HG03045 (cell line): ENCODE measurements around the gene SBF1.

ENCODE experiments used
- ATAC-seq: cut with Tn5 transposase; IDR thresholded peaks from one replicate; pipeline ENCODE4 v1.9.1; 2021; ENCODE audit warnings: mild to moderate bottlenecking, moderate library complexity; ENCODE audit not compliant: unreplicated experiment

Gene SBF1

GRCh38 chr22:50507421-50507990 lies 32.7 kb upstream of the SBF1 start, which contains the start of gene LMF2:
TSS of gene LMF2 (minus strand) at chr22:50507702. CDS start at chr22:50507675, 27 bp downstream.
- ATAC-seq: peak; percentile 44

GRCh38 chr22:50506611-50507420 lies 32.0 kb upstream of the SBF1 start:
- peak; percentile 4 for ATAC-seq

GRCh38 chr22:50505776-50506610 lies 31.2 kb upstream of the SBF1 start:
- no peak for ATAC-seq

GRCh38 chr22:50505276-50505775 lies 30.5 kb upstream of the SBF1 start:
- ATAC-seq: no peak

GRCh38 chr22:50504369-50505211 lies 29.8 kb upstream of the SBF1 start:
- no peak for ATAC-seq

- ATAC-seq: no peak
Measured at GRCh38 chr22:50503475-50504145, 28.8 kb upstream of the SBF1 start.

- ATAC-seq: no peak
Measured at GRCh38 chr22:50502628-50503474, 28.0 kb upstream of the SBF1 start.

GRCh38 chr22:50502096-50502495 lies 27.3 kb upstream of the SBF1 start:
- ATAC-seq: no peak

- ATAC-seq: no peak
Measured at GRCh38 chr22:50500452-50500851, 25.6 kb upstream of the SBF1 start.

- no peak for ATAC-seq
Measured at GRCh38 chr22:50498322-50498890, 23.6 kb upstream of the SBF1 start.

GRCh38 chr22:50497093-50497492 lies 22.3 kb upstream of the SBF1 start:
- ATAC-seq: no peak

- no peak for ATAC-seq
Measured at GRCh38 chr22:50490531-50491308, 15.9 kb upstream of the SBF1 start.

- no peak for ATAC-seq
Measured at GRCh38 chr22:50489363-50490243, 14.8 kb upstream of the SBF1 start.

- no peak for ATAC-seq
Measured at GRCh38 chr22:50488886-50489285, 14.1 kb upstream of the SBF1 start.

- ATAC-seq: no peak
Measured at GRCh38 chr22:50488006-50488677, 13.3 kb upstream of the SBF1 start.

- no peak for ATAC-seq
Measured at GRCh38 chr22:50487290-50488005, 12.6 kb upstream of the SBF1 start.
